Measurements from ENCODE around the gene TCF7L2.

GRCh38 chr10:113000442-113000841 lies 50.4 kb downstream of the TCF7L2 start:
- TF ChIP-seq, protein P1, sequence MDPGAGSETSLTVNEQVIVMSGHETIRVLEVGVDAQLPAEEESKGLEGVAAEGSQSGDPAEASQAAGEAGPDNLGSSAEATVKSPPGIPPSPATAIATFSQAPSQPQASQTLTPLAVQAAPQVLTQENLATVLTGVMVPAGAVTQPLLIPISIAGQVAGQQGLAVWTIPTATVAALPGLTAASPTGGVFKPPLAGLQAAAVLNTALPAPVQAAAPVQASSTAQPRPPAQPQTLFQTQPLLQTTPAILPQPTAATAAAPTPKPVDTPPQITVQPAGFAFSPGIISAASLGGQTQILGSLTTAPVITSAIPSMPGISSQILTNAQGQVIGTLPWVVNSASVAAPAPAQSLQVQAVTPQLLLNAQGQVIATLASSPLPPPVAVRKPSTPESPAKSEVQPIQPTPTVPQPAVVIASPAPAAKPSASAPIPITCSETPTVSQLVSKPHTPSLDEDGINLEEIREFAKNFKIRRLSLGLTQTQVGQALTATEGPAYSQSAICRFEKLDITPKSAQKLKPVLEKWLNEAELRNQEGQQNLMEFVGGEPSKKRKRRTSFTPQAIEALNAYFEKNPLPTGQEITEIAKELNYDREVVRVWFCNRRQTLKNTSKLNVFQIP (CRISPR knock-in tag; IDR thresholded peaks at IDR 0.05; ENCODE audit: borderline replicate concordance, low read depth): no peak
- TF ChIP-seq ARNTL (CRISPR knock-in tag; IDR thresholded peaks at IDR 0.05; ENCODE audit: borderline replicate concordance, low read depth) (no peak), ZFP30 (CRISPR knock-in tag; IDR thresholded peaks at IDR 0.05) (no peak)
- TF ChIP-seq, protein P2, sequence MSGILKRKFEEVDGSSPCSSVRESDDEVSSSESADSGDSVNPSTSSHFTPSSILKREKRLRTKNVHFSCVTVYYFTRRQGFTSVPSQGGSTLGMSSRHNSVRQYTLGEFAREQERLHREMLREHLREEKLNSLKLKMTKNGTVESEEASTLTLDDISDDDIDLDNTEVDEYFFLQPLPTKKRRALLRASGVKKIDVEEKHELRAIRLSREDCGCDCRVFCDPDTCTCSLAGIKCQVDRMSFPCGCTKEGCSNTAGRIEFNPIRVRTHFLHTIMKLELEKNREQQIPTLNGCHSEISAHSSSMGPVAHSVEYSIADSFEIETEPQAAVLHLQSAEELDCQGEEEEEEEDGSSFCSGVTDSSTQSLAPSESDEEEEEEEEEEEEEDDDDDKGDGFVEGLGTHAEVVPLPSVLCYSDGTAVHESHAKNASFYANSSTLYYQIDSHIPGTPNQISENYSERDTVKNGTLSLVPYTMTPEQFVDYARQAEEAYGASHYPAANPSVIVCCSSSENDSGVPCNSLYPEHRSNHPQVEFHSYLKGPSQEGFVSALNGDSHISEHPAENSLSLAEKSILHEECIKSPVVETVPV (CRISPR knock-in tag; IDR thresholded peaks at IDR 0.05): no peak

Measured in SK-N-SH treated with all-trans-retinoic acid at 6 μM for 48 hours (cell line).